Fibroblast of villous mesenchyme (primary cell): ENCODE measurements around the gene ZNF101. TPM values are rescaled to one million over a fixed set of nuclear protein-coding genes. Genes with fewer than 3 reads are reported as not detected.
A peak's percentile ranks its signal among the peaks of the same experiment; 100 is the strongest.

Experiments
- DNase-seq: peaks from one replicate; pipeline ENCODE4 v3.0.0-alpha.2; 2010; ENCODE audit warnings: low read depth
- H3K4me3 ChIP-seq: 2 replicates; pipeline ENCODE4 v1.5.1; 2011; ENCODE audit warnings: low read depth, mild to moderate bottlenecking, low read length
- CTCF ChIP-seq: IDR thresholded peaks from 2 replicates; pipeline ENCODE4 v1.5.1; 2012; ENCODE audit warnings: low read depth, mild to moderate bottlenecking, low read length; ENCODE audit not compliant: insufficient read depth
- total RNA-seq: library from RNA; depleted of rRNA; stranded (reverse); fragments of >200 nt; gene quantifications from 2 replicates; pipeline ENCODE4 v1.2.3, GENCODE V29; 2012

The ZNF101 gene
- 5.5 and 5.6 TPM in 2 replicates for total RNA-seq

- TF ChIP-seq CTCF: no peak
- peak; percentile 88 for DNase-seq
- H3K4me3 ChIP-seq: peak within 1 kb of the TSS; percentile 84
Observed at GRCh38 chr19:19668230-19669012, at the start of gene ZNF101. ZNF101 (plus strand) TSS chr19:19668839; CDS start chr19:19668964, 125 bp downstream.

GRCh38 chr19:19619181-19619848 is 49.3 kb upstream of the ZNF101 start:
- no peak overlapping the region for H3K4me3 ChIP-seq
- DNase-seq: no peak
- no peak for TF ChIP-seq CTCF

GRCh38 chr19:19619849-19620210 is 48.8 kb upstream of the ZNF101 start:
- H3K4me3 ChIP-seq: no peak overlapping the region
- no peak for TF ChIP-seq CTCF
- DNase-seq: no peak

GRCh38 chr19:19623383-19623782 is 45.3 kb upstream of the ZNF101 start:
- TF ChIP-seq CTCF: no peak

GRCh38 chr19:19624032-19624570 is 44.5 kb upstream of the ZNF101 start:
- H3K4me3 ChIP-seq: no peak overlapping the region
- no peak for DNase-seq
- no peak for TF ChIP-seq CTCF

More at GRCh38 chr19:19623383-19623782, 45.3 kb upstream of the ZNF101 start:
- H3K4me3 ChIP-seq: no peak overlapping the region
- no peak for DNase-seq

- no peak for TF ChIP-seq CTCF
- no peak for DNase-seq
- H3K4me3 ChIP-seq: no peak overlapping the region
Observed at GRCh38 chr19:19626516-19627472, 41.8 kb upstream of the ZNF101 start.
